GM12878 (cell line): ENCODE results near the gene GCK. TPM values are rescaled to one million over a fixed set of nuclear protein-coding genes. Genes with fewer than 3 reads are reported as not detected.

Experiments used
- ATAC-seq: fragments of 200-7000 bp; cut with Tn5 transposase; 3 replicates; pipeline ENCODE4 v1.9.1; 2020; ENCODE audit warnings: mild to moderate bottlenecking, moderate library complexity
- BruUV-seq: library from RNA; stranded (reverse); fragments of 400-500 nt; replicated peaks from 2 replicates; lab custom pipeline; 2021; lab: Mats Ljungman, UMichigan
- CTCF ChIA-PET: fragments of 300-600 bp; sonication (Branson Sonifier 250); formaldehyde crosslinking; extraction: SDS; loops from one replicate; lab custom pipeline; 2021; ENCODE audit warnings: inconsistent platforms; lab: Yijun Ruan, JAX
- POLR2A ChIA-PET: fragments of 350-600 bp; formaldehyde crosslinking; extraction: SDS; loops from one replicate; lab custom pipeline; 2021; ENCODE audit warnings: inconsistent platforms; lab: Charles Lee
- RAD21 ChIA-PET: fragments of 300-600 bp; sonication (Branson Sonifier 250); formaldehyde crosslinking; loops from one replicate; lab custom pipeline; 2023; ENCODE audit warnings: antibody characterized with exemption; ENCODE audit not compliant: unreplicated experiment; lab: Charles Lee
- SMC1A ChIA-PET: fragments of 300-600 bp; sonication (Branson Sonifier 250); formaldehyde crosslinking; loops from one replicate; lab custom pipeline; 2023; ENCODE audit not compliant: unreplicated experiment, uncharacterized antibody; lab: Charles Lee
- DNase-seq: peaks from one replicate; pipeline ENCODE4 v3.0.0-alpha.2; 2011; ENCODE audit warnings: low read depth, low spot score
- FAIRE-seq: peaks from 3 replicates; lab custom pipeline; 2011; peaks lifted over from hg19 to GRCh38; lab: Jason Lieb, UNC
- H2AFZ ChIP-seq: 2 replicates; pipeline ENCODE4 v1.6.0; 2011; ENCODE audit warnings: low read depth, low read length, control low read depth; ENCODE audit not compliant: control insufficient read depth
- H3K27ac ChIP-seq: 2 replicates; pipeline ENCODE4 v1.5.1; 2011; ENCODE audit warnings: control low read depth; ENCODE audit not compliant: control insufficient read depth, insufficient read depth
- H3K27me3 ChIP-seq, 2 experiments: replicated peaks in 1 of 2; 2 replicates each; pipeline versions ENCODE4 v1.6.0 to v1.6.1; 2011; ENCODE audit warnings: low read length in 1 of 2; ENCODE audit not compliant: control insufficient read depth in 2 of 2, insufficient read depth in 2 of 2
- H3K36me3 ChIP-seq, 2 experiments: 2 replicates each; pipeline ENCODE4 v1.5.1; 2011; ENCODE audit warnings: low read length in 1 of 2; ENCODE audit not compliant: control insufficient read depth in 2 of 2, insufficient read depth in 2 of 2
- H3K4me1 ChIP-seq: 2 replicates; pipeline ENCODE4 v1.6.1; 2011; ENCODE audit warnings: mild to moderate bottlenecking, low read length, moderate library complexity, mixed read lengths; ENCODE audit not compliant: control insufficient read depth, insufficient read depth
- H3K4me2 ChIP-seq: 2 replicates; pipeline ENCODE4 v1.6.0; 2011; ENCODE audit warnings: control low read depth; ENCODE audit not compliant: control insufficient read depth, insufficient read depth
- H3K4me3 ChIP-seq: fragments of 200-600 bp; sonication (generic); 2 replicates; pipeline ENCODE4 v1.5.1; 2016
- H3K79me2 ChIP-seq: 2 replicates; pipeline ENCODE4 v1.6.0; 2011; ENCODE audit warnings: low read length; ENCODE audit not compliant: control insufficient read depth, insufficient read depth
- H3K9ac ChIP-seq: 2 replicates; pipeline ENCODE4 v1.8.0; 2011; ENCODE audit warnings: low read length, control low read depth, mixed read lengths; ENCODE audit not compliant: control insufficient read depth, insufficient read depth
- H3K9me3 ChIP-seq: replicated peaks from 3 replicates; pipeline ENCODE4 v1.5.1; 2011; ENCODE audit warnings: mild to moderate bottlenecking, low read length; ENCODE audit not compliant: control insufficient read depth, insufficient read depth
- H4K20me1 ChIP-seq: 2 replicates; pipeline ENCODE4 v1.6.0; 2011; ENCODE audit not compliant: control insufficient read depth, insufficient read depth
- FOS ChIP-seq: IDR thresholded peaks from 3 replicates; pipeline ENCODE4 v1.6.1; 2011; ENCODE audit warnings: borderline replicate concordance; ENCODE audit not compliant: insufficient read length; ENCODE audit errors: extremely low read depth
- IKZF2 ChIP-seq, 2 experiments: fragments of 450-650 bp; IDR thresholded peaks; 2 replicates each; pipeline ENCODE4 v1.6.1; 2017; ENCODE audit warnings: mild to moderate bottlenecking in 2 of 2, moderate library complexity in 2 of 2
- JUND ChIP-seq: IDR thresholded peaks from 2 replicates; pipeline ENCODE4 v1.6.1; 2012; ENCODE audit warnings: low read depth, mild to moderate bottlenecking, low read length, improper control_type of control experiment, moderate library complexity
- KDM1A ChIP-seq: fragments of 200-600 bp; sonication (generic); IDR thresholded peaks from 2 replicates; pipeline ENCODE4 v1.6.1; 2016; ENCODE audit warnings: borderline replicate concordance
- MTA3 ChIP-seq: IDR thresholded peaks from 2 replicates; pipeline ENCODE4 v1.6.1; 2012; ENCODE audit warnings: low read length, inconsistent platforms, borderline replicate concordance
- NR2C1 ChIP-seq: fragments of 450-650 bp; IDR thresholded peaks from 2 replicates; pipeline ENCODE4 v1.6.1; 2017; ENCODE audit warnings: antibody characterized with exemption, mild to moderate bottlenecking, moderate library complexity
- PML ChIP-seq: IDR thresholded peaks from 2 replicates; pipeline ENCODE4 v1.6.1; 2012; ENCODE audit warnings: low read length, inconsistent platforms
- SIX5 ChIP-seq: IDR thresholded peaks from 2 replicates; pipeline ENCODE4 v1.6.1; 2011; ENCODE audit warnings: mild to moderate bottlenecking, low read depth, low read length, moderate library complexity; ENCODE audit not compliant: severe bottlenecking
- SMAD5 ChIP-seq: IDR thresholded peaks from 2 replicates; pipeline ENCODE4 v1.6.1; 2016; ENCODE audit warnings: antibody characterized with exemption, low read depth
- SMARCA5 ChIP-seq: fragments of 450-650 bp; IDR thresholded peaks from 2 replicates; pipeline ENCODE4 v1.6.1; 2017; ENCODE audit warnings: mild to moderate bottlenecking
- TCF12 ChIP-seq: IDR thresholded peaks from 2 replicates; pipeline ENCODE4 v1.6.1; 2011; ENCODE audit warnings: low read depth, mild to moderate bottlenecking, low read length
- TCF7 ChIP-seq: IDR thresholded peaks from 2 replicates; pipeline ENCODE4 v1.6.1; 2014; ENCODE audit warnings: antibody characterized with exemption, borderline replicate concordance
- YBX1 ChIP-seq: fragments of 450-650 bp; IDR thresholded peaks from 2 replicates; pipeline ENCODE4 v1.6.1; 2016; ENCODE audit warnings: antibody characterized with exemption
- ZNF217 ChIP-seq: fragments of 450-650 bp; IDR thresholded peaks from 2 replicates; pipeline ENCODE4 v1.6.1; 2017; ENCODE audit warnings: antibody characterized with exemption, mild to moderate bottlenecking
- WGBS: methylation state at CpG from one replicate; pipeline ENCODE4 v1.1.6; 2016; ENCODE audit warnings: low lambda C conversion rate; ENCODE audit not compliant: insufficient replicate concordance, insufficient coverage; ENCODE audit errors: missing lambda C conversion rate; 5-methylcytosine and 5-hydroxymethylcytosine counted together
- in situ Hi-C: fragments of 300-500 bp; cut with MboI; formaldehyde crosslinking; loops from 9 replicates; pipeline ENCODE4 v1.14.3; 2018; ENCODE audit warnings: mixed read lengths
- intact Hi-C: fragments of 100-400 bp; cut with micrococcal nuclease; formaldehyde crosslinking; loops from one replicate; pipeline ENCODE4 v1.14.2; 2022; ENCODE audit not compliant: unreplicated experiment
- polyA plus RNA-seq, 11 experiments: library from polyadenylated mRNA; depleted of rRNA in 4 of 11; unstranded in 6 of 11; stranded (reverse) in 5 of 11; fragments of >200 nt; fragmentation: Nextera tagmentation in 4 of 11; fragmentation: Illumina TruSeq in 1 of 11; extraction: Ambion mirVana in 4 of 11; extraction: Trizol in 1 of 11; gene quantifications; 1 replicate in 1 of 11; 2 replicates in 10 of 11; pipeline versions ENCODE4 v1.2.1 to v1.2.3, GENCODE V29; 2011 to 2016; ENCODE audit warnings: inconsistent platforms in 2 of 11, missing spikeins in 2 of 11, low read depth in 1 of 11
- total RNA-seq, 4 experiments: library from RNA; depleted of rRNA in 3 of 4; stranded (reverse); fragments of >200 nt in 3 of 4; fragmentation: Illumina TruSeq in 1 of 4; extraction: Trizol in 1 of 4; gene quantifications; 2 replicates each; pipeline versions ENCODE4 v1.2.1 to v1.2.3, GENCODE V29; 2013 to 2021
- TF ChIP-seq, protein P1 (sequence below): IDR thresholded peaks from 2 replicates; pipeline ENCODE4 v1.6.1; 2011; ENCODE audit warnings: low read depth, low read length, improper control_type of control experiment, borderline replicate concordance
- TF ChIP-seq, protein P2 (sequence below): fragments of 450-650 bp; IDR thresholded peaks from 2 replicates; pipeline ENCODE4 v1.6.1; 2017; ENCODE audit warnings: mild to moderate bottlenecking, moderate library complexity

GCK gene
- total and polyA plus RNA-seq, 10 of the 15 experiments (the other 5 are each of a cell fraction or from before 2014, with no cell fraction given): 0.06 to 0.16 TPM; not detected in 8

DNA sequence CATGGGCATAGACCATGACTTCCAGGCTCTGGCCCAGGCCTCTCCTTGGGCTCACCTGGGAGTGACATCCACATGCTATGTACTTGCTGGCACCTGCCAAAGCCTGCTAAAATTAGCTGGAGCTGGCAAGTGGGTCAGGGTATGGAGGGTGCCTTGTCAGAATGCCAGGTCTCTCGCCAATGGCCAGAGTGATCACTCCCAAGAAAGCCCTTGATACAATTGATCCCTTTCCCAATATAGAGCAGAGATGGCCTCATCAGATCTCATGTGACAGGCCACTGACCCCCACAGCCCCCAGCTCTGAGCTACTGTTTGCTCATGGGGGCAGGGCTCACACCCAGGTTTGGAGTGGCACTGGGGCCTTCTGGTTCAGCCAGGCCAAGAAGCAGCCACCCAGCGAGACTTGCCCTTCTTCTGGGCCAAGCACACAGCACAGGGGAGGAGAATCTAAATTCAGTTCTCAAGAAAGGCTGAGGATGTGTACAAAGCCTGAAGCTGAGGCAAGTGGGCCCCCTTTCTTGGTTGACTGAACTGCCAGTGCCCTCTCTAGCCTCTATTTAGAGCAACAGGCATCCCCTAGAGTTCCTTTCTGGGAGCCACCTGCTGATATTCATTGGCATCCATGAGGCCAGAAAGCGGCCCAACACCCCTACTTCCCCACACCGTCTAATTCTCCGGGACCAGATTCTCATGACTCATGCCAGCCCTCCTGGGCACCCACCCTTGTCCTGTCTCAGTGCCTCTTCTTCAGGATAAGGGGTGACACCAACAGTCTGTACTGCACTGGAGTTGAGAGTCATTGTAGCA lies 29.2 kb downstream of the GCK start (continued):
- TF ChIP-seq TCF7 (no peak), YBX1 (no peak), SIX5 (no peak), ZNF217 (no peak), KDM1A (no peak), IKZF2 (IDR thresholded peaks at IDR 0.05) (no peak)
- TF ChIP-seq, protein P1, sequence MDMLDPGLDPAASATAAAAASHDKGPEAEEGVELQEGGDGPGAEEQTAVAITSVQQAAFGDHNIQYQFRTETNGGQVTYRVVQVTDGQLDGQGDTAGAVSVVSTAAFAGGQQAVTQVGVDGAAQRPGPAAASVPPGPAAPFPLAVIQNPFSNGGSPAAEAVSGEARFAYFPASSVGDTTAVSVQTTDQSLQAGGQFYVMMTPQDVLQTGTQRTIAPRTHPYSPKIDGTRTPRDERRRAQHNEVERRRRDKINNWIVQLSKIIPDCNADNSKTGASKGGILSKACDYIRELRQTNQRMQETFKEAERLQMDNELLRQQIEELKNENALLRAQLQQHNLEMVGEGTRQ: no peak

DNA sequence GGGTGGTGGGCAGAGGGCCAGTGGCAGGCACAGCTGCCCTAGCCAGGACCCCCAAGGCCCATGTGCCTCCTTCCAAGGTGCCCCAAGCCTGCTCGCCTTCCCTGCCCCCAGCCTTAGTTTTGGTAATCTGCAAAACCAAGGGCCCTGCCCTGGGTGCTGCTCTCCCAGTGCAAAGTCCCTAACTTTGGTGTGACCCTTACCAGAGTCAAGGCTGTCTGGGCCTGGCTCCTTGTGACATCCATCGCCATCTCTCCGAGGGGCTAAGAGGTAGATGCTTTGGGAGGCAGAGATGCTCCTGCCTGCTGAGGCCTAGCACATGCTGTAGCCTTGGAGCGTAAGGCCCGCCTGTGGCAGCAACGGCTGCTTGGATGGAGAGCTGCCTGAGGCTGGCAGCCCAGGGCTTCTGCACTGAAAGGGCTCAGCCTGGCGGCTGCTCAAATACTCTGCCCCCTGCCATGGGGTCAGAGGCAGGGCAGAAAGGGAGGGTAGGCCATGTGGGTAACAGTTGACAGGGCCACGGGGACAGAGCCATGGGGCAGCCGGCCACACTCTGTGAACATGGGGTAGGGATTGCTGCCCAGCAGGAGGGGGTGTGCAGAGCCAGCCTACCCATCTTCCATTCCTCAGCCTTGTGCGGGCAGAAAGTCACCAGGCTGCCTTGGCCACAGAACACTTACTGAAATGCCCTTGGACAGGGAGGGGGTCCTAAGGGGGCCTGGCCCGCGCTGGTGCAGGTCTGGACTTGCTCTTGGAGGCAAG lies 30.2 kb downstream of the GCK start:
- no peak for FAIRE-seq
- WGBS: 43% methylated on average over 12 of the region's 12 CpGs

More for the DNA sequence above, 30.2 kb downstream of the GCK start:
- H3K4me1 ChIP-seq: no peaks in the 10 kb centered on the region
- no peaks in the 10 kb centered on the region; a peak in 2 of 4 replicates for H3K27me3 ChIP-seq
- ChIA-PET SMC1A (no interaction called here), CTCF (no interaction called here), RAD21 (no interaction called here), POLR2A (no interaction called here)
- no peaks in the 10 kb centered on the region for H3K79me2 ChIP-seq
- intact Hi-C loops (no loop called here), in situ Hi-C loops (no loop called here)
- TF ChIP-seq TCF12 (no peak), SMAD5 (no peak), ZNF217 (no peak), PML (no peak), SMARCA5 (no peak), MTA3 (no peak), JUND (no peak), NR2C1 (no peak), YBX1 (no peak), FOS (no peak)
- TF ChIP-seq, protein P2, sequence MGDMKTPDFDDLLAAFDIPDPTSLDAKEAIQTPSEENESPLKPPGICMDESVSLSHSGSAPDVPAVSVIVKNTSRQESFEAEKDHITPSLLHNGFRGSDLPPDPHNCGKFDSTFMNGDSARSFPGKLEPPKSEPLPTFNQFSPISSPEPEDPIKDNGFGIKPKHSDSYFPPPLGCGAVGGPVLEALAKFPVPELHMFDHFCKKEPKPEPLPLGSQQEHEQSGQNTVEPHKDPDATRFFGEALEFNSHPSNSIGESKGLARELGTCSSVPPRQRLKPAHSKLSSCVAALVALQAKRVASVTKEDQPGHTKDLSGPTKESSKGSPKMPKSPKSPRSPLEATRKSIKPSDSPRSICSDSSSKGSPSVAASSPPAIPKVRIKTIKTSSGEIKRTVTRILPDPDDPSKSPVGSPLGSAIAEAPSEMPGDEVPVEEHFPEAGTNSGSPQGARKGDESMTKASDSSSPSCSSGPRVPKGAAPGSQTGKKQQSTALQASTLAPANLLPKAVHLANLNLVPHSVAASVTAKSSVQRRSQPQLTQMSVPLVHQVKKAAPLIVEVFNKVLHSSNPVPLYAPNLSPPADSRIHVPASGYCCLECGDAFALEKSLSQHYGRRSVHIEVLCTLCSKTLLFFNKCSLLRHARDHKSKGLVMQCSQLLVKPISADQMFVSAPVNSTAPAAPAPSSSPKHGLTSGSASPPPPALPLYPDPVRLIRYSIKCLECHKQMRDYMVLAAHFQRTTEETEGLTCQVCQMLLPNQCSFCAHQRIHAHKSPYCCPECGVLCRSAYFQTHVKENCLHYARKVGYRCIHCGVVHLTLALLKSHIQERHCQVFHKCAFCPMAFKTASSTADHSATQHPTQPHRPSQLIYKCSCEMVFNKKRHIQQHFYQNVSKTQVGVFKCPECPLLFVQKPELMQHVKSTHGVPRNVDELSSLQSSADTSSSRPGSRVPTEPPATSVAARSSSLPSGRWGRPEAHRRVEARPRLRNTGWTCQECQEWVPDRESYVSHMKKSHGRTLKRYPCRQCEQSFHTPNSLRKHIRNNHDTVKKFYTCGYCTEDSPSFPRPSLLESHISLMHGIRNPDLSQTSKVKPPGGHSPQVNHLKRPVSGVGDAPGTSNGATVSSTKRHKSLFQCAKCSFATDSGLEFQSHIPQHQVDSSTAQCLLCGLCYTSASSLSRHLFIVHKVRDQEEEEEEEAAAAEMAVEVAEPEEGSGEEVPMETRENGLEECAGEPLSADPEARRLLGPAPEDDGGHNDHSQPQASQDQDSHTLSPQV: no peak
- BruUV-seq: no TSS peak
- H3K4me2 ChIP-seq: no peak overlapping the region
- H3K9me3 ChIP-seq: no peaks in the 10 kb centered on the region
- no peak overlapping the region for H3K4me3 ChIP-seq
- DNase-seq: no peak
- H4K20me1 ChIP-seq: no peaks in the 10 kb centered on the region
- H3K27ac ChIP-seq: no peak overlapping the region
- H3K9ac ChIP-seq: no peak overlapping the region
- no peaks in the 10 kb centered on the region for H3K36me3 ChIP-seq
- ATAC-seq: no peak
- no peak overlapping the region for H2AFZ ChIP-seq
